H1 (cell line): ENCODE results near the gene IGSF23. TPM values are rescaled to one million over a fixed set of nuclear protein-coding genes. Genes with fewer than 3 reads are reported as not detected.

Experiments
- CTCF ChIA-PET: fragments of 300-600 bp; sonication (Branson Sonifier 250); formaldehyde crosslinking; loops from one replicate; lab custom pipeline; 2021; ENCODE audit not compliant: partially characterized antibody; lab: Charles Lee
- POLR2A ChIA-PET: fragments of 300-600 bp; sonication (Branson Sonifier 250); formaldehyde crosslinking; loops from one replicate; lab custom pipeline; 2021; ENCODE audit warnings: inconsistent platforms; ENCODE audit not compliant: partially characterized antibody; lab: Charles Lee
- DNase-seq, 2 experiments: peaks; one replicate each; pipeline versions ENCODE4 v3.0.0 to v3.0.0-alpha.2; 2010 to 2022; ENCODE audit warnings: low spot score in 2 of 2, low read depth in 1 of 2, mixed read lengths in 1 of 2
- FAIRE-seq: peaks from 2 replicates; lab custom pipeline; 2011; peaks lifted over from hg19 to GRCh38; lab: Jason Lieb, UNC
- H2AFZ ChIP-seq: 2 replicates; pipeline ENCODE4 v1.8.1; 2012; ENCODE audit warnings: low read length, inconsistent platforms
- H2AK5ac ChIP-seq: 2 replicates; pipeline ENCODE4 v1.6.1; 2013; ENCODE audit warnings: low read depth, low read length
- H2BK120ac ChIP-seq: replicated peaks from 2 replicates; pipeline ENCODE3; 2013; ENCODE audit warnings: low read depth, low read length, inconsistent platforms
- H2BK12ac ChIP-seq: 2 replicates; pipeline ENCODE4 v1.6.1; 2013; ENCODE audit warnings: low read depth, low read length
- H2BK15ac ChIP-seq: 2 replicates; pipeline ENCODE4 v1.6.1; 2013; ENCODE audit warnings: low read length
- H2BK20ac ChIP-seq: 2 replicates; pipeline ENCODE4 v1.6.1; 2013; ENCODE audit warnings: low read length
- H2BK5ac ChIP-seq: 2 replicates; pipeline ENCODE4 v1.6.1; 2013; ENCODE audit warnings: low read depth, low read length
- H3K14ac ChIP-seq: 2 replicates; pipeline ENCODE4 v1.6.1; 2013; ENCODE audit warnings: inconsistent platforms; ENCODE audit not compliant: insufficient read length
- H3K18ac ChIP-seq: 2 replicates; pipeline ENCODE4 v1.6.1; 2013; ENCODE audit warnings: low read length; ENCODE audit errors: extremely low read depth
- H3K23ac ChIP-seq: 2 replicates; pipeline ENCODE4 v1.6.1; 2013; ENCODE audit warnings: inconsistent platforms; ENCODE audit not compliant: insufficient read length
- H3K23me2 ChIP-seq: 2 replicates; pipeline ENCODE4 v1.6.1; 2013; ENCODE audit warnings: low read depth, low read length
- H3K27ac ChIP-seq: 2 replicates; pipeline ENCODE4 v1.6.1; 2011; ENCODE audit warnings: low read depth, low read length, inconsistent platforms
- H3K27me3 ChIP-seq, 4 experiments: replicated peaks in 1 of 4; 1 replicate in 1 of 4; 2 replicates in 3 of 4; pipeline versions ENCODE4 v1.6.1 to v1.8.1; 2011 to 2013; ENCODE audit warnings: low read length in 3 of 4, mild to moderate bottlenecking in 3 of 4, inconsistent platforms in 2 of 4, mixed read lengths in 2 of 4, moderate library complexity in 1 of 4; ENCODE audit not compliant: control insufficient read depth in 3 of 4, insufficient read depth in 3 of 4; ENCODE audit errors: extremely low read depth in 1 of 4
- H3K36me3 ChIP-seq, 4 experiments: 2 replicates each; pipeline versions ENCODE4 v1.6.1 to v1.8.1; 2011 to 2013; ENCODE audit warnings: mild to moderate bottlenecking in 4 of 4, low read length in 3 of 4, moderate library complexity in 2 of 4, control low read depth in 1 of 4, inconsistent platforms in 1 of 4; ENCODE audit not compliant: insufficient read depth in 4 of 4, control insufficient read depth in 2 of 4
- H3K4ac ChIP-seq: replicated peaks from 2 replicates; pipeline ENCODE3; 2013; ENCODE audit warnings: low read length, low read depth, mixed read lengths, inconsistent platforms; ENCODE audit not compliant: insufficient read length
- H3K4me1 ChIP-seq, 4 experiments: replicated peaks in 1 of 4; 1 replicate in 1 of 4; 2 replicates in 3 of 4; pipeline versions ENCODE4 v1.6.1 to v1.8.1; 2011 to 2013; ENCODE audit warnings: low read length in 3 of 4, inconsistent platforms in 2 of 4, mixed read lengths in 1 of 4; ENCODE audit not compliant: insufficient read depth in 4 of 4, control insufficient read depth in 3 of 4
- H3K4me2 ChIP-seq, 2 experiments: 2 replicates each; pipeline versions ENCODE4 v1.6.1 to v1.8.1; 2011 to 2013; ENCODE audit warnings: low read depth in 2 of 2, low read length in 2 of 2, control low read depth in 1 of 2, inconsistent platforms in 1 of 2, mild to moderate bottlenecking in 1 of 2; ENCODE audit not compliant: insufficient read depth in 1 of 2
- H3K4me3 ChIP-seq, 4 experiments: fragments of 200-600, 300-600 bp in 1 of 4; sonication (generic), shearing (Covaris generic), sonication (Bioruptor Twin) in 1 of 4; 2 replicates each; pipeline versions ENCODE4 v1.5.1 to v1.8.1; 2011 to 2016; ENCODE audit warnings: low read length in 4 of 4, low read depth in 3 of 4, control low read depth in 2 of 4, inconsistent platforms in 2 of 4, mild to moderate bottlenecking in 2 of 4, mixed read lengths in 1 of 4, moderate library complexity in 1 of 4; ENCODE audit not compliant: insufficient read depth in 2 of 4; ENCODE audit errors: extremely low read depth in 1 of 4
- H3K56ac ChIP-seq: replicated peaks from 2 replicates; pipeline ENCODE3; 2013; ENCODE audit warnings: low read depth, mild to moderate bottlenecking, mixed read lengths, low read length, inconsistent platforms; ENCODE audit not compliant: insufficient read length
- H3K79me1 ChIP-seq: 2 replicates; pipeline ENCODE4 v1.6.1; 2013; ENCODE audit warnings: low read depth, low read length, control low read depth
- H3K79me2 ChIP-seq, 2 experiments: 2 replicates each; pipeline versions ENCODE4 v1.6.1 to v1.8.1; 2012 to 2013; ENCODE audit warnings: low read length in 2 of 2, mild to moderate bottlenecking in 2 of 2, inconsistent platforms in 1 of 2; ENCODE audit not compliant: insufficient read depth in 2 of 2, control insufficient read depth in 1 of 2
- H3K9ac ChIP-seq, 4 experiments: replicated peaks in 1 of 4; 1 replicate in 1 of 4; 2 replicates in 3 of 4; pipeline versions ENCODE4 v1.6.1 to v1.8.1; 2011 to 2013; ENCODE audit warnings: low read depth in 3 of 4, low read length in 3 of 4, control low read depth in 2 of 4, mild to moderate bottlenecking in 2 of 4, moderate library complexity in 2 of 4, inconsistent platforms in 1 of 4; ENCODE audit errors: extremely low read depth in 1 of 4
- H3K9me3 ChIP-seq, 2 experiments: 2 replicates each; pipeline versions ENCODE4 v1.6.1 to v1.8.1; 2012 to 2013; ENCODE audit warnings: mild to moderate bottlenecking in 2 of 2, moderate library complexity in 2 of 2, control low read depth in 1 of 2, inconsistent platforms in 1 of 2, low read depth in 1 of 2, low read length in 1 of 2, mixed read lengths in 1 of 2; ENCODE audit not compliant: insufficient read depth in 2 of 2
- H4K20me1 ChIP-seq, 2 experiments: replicated peaks in 1 of 2; 2 replicates each; pipeline versions ENCODE3 to v1.8.1; 2011 to 2013; ENCODE audit warnings: inconsistent platforms in 2 of 2, low read length in 2 of 2, mild to moderate bottlenecking in 1 of 2; ENCODE audit not compliant: insufficient read depth in 2 of 2, control insufficient read depth in 1 of 2
- H4K5ac ChIP-seq: 2 replicates; pipeline ENCODE4 v1.6.1; 2013; ENCODE audit warnings: low read length, low read depth, mixed read lengths, inconsistent platforms; ENCODE audit not compliant: insufficient read length
- H4K8ac ChIP-seq: 2 replicates; pipeline ENCODE4 v1.8.0; 2013; ENCODE audit warnings: mild to moderate bottlenecking, moderate library complexity, low read length, inconsistent platforms; ENCODE audit not compliant: insufficient read depth; ENCODE audit errors: extremely low read depth
- H4K91ac ChIP-seq: replicated peaks from 2 replicates; pipeline ENCODE3; 2013; ENCODE audit warnings: low read length, mixed read lengths, inconsistent platforms; ENCODE audit not compliant: insufficient read length
- KDM1A ChIP-seq: fragments of 200-600, 300-600 bp; sonication (generic); IDR thresholded peaks from 2 replicates; pipeline ENCODE4 v1.7.1; 2016; ENCODE audit warnings: mild to moderate bottlenecking, low read length, borderline replicate concordance
- NRF1 ChIP-seq: IDR thresholded peaks from 2 replicates; pipeline ENCODE4 v1.6.1; 2011; ENCODE audit warnings: mild to moderate bottlenecking, low read depth, low read length, improper control_type of control experiment
- WGBS, 2 experiments: shearing (Covaris generic) in 1 of 2; methylation state at CpG; one replicate each; pipeline versions ENCODE4 v1.1.6 to v1.1.7; 2013 to 2015; ENCODE audit warnings: low lambda C conversion rate in 2 of 2, mixed read lengths in 2 of 2, inconsistent platforms in 1 of 2, low coverage in 1 of 2, missing lambda C conversion rate in 1 of 2; ENCODE audit not compliant: insufficient replicate concordance in 2 of 2, insufficient coverage in 1 of 2, insufficient read length in 1 of 2; ENCODE audit errors: extremely low coverage in 1 of 2, missing lambda C conversion rate in 1 of 2; 5-methylcytosine and 5-hydroxymethylcytosine counted together
- polyA plus RNA-seq, 7 experiments: library from polyadenylated mRNA; depleted of rRNA in 3 of 7; stranded (reverse) in 5 of 7; unstranded in 2 of 7; fragments of >200 nt in 5 of 7; fragments of 200-250 nt in 2 of 7; gene quantifications; 1 replicate in 5 of 7; 2 replicates in 1 of 7; 4 replicates in 1 of 7; pipeline versions ENCODE4 v1.2.1 to v1.2.3, GENCODE V29; 2011 to 2013; ENCODE audit warnings: missing spikeins in 2 of 7, mixed read lengths in 2 of 7
- total RNA-seq: library from RNA; stranded (reverse); fragmentation: NEBNext Ultra II Directional; extraction: Animal tissue kit (Norgen Biotek cat#: 25700); gene quantifications from 2 replicates; pipeline ENCODE4 v1.2.1, GENCODE V29; 2021
- TF ChIP-seq, protein P1 (sequence below): IDR thresholded peaks from 2 replicates; pipeline ENCODE4 v1.6.1; 2012; ENCODE audit warnings: low read length, inconsistent platforms

The IGSF23 gene
- total and polyA plus RNA-seq, 2 of the 8 experiments (the other 6 are each of a cell fraction or from before 2014, with no cell fraction given) = not detected

- no peak overlapping the region for H2AK5ac ChIP-seq
- H2AFZ ChIP-seq = no peak overlapping the region; the same call in 1 of the 2 replicates
- no peak overlapping the region for H3K18ac ChIP-seq
- no peaks in the 10 kb centered on the region for H3K79me1 ChIP-seq
- H2BK12ac ChIP-seq = no peak overlapping the region
- H3K9me3 ChIP-seq = no peaks in the 10 kb centered on the region
- no peak overlapping the region for H3K9ac ChIP-seq
- H4K20me1 ChIP-seq = no peaks in the 10 kb centered on the region
- no peak overlapping the region for H3K4me2 ChIP-seq
- H3K23me2 ChIP-seq = no peaks in the 10 kb centered on the region; the same call in 1 of the 2 replicates
- H2BK20ac ChIP-seq = no peak overlapping the region
- no peak overlapping the region for H3K23ac ChIP-seq
- H2BK120ac ChIP-seq = no peak overlapping the region
- no peak overlapping the region for H3K4me3 ChIP-seq
- no peak overlapping the region for H4K91ac ChIP-seq
- ChIA-PET POLR2A (no interaction called here), CTCF (interaction anchor here (0.9 to 3.3 kb wide), 37 partner anchors 8 to 287 kb away, joined by 3 to 126 read pairs (median 7); partner anchors contain the start of gene PVR)
- H2BK15ac ChIP-seq = peak overlapping the region; percentile 22; the same call in 1 of the 2 replicates
- H3K79me2 ChIP-seq = no peaks in the 10 kb centered on the region
- H3K27ac ChIP-seq = no peak overlapping the region
- H3K14ac ChIP-seq = no peak overlapping the region
- H3K36me3 ChIP-seq = no peaks in the 10 kb centered on the region
- no peaks in the 10 kb centered on the region for H3K27me3 ChIP-seq
- no peak overlapping the region for H4K5ac ChIP-seq
- DNase-seq (no peak), FAIRE-seq (no peak)
- H3K4me1 ChIP-seq = no peaks in the 10 kb centered on the region
- H3K56ac ChIP-seq = no peak overlapping the region
- TF ChIP-seq NRF1 = no peak
- TF ChIP-seq KDM1A = no peak
- TF ChIP-seq, protein P1, sequence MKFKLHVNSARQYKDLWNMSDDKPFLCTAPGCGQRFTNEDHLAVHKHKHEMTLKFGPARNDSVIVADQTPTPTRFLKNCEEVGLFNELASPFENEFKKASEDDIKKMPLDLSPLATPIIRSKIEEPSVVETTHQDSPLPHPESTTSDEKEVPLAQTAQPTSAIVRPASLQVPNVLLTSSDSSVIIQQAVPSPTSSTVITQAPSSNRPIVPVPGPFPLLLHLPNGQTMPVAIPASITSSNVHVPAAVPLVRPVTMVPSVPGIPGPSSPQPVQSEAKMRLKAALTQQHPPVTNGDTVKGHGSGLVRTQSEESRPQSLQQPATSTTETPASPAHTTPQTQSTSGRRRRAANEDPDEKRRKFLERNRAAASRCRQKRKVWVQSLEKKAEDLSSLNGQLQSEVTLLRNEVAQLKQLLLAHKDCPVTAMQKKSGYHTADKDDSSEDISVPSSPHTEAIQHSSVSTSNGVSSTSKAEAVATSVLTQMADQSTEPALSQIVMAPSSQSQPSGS = no peak
- WGBS, 2 experiments = 93% methylated on average over 5 of the region's 5 CpGs; no CpG with 5 or more reads in 1 of the 2 experiments
- H2BK5ac ChIP-seq = no peak overlapping the region
- H4K8ac ChIP-seq = no peak overlapping the region
- H3K4ac ChIP-seq = no peak overlapping the region
Observed at GRCh38 chr19:44571830-44572580, 41.4 kb upstream of the IGSF23 start.
